GM12874 (cell line): Measurements from ENCODE around the gene RBPJL.

Experiments
- CTCF ChIP-seq: IDR thresholded peaks from 2 replicates; pipeline ENCODE4 v1.5.1; 2011; ENCODE audit warnings: low read depth, mild to moderate bottlenecking, control low read depth, low read length, moderate library complexity; ENCODE audit not compliant: insufficient read depth

The RBPJL gene

GRCh38 chr20:45361793-45362192 is 55.2 kb downstream of the RBPJL start:
- no peak for TF ChIP-seq CTCF

DNA sequence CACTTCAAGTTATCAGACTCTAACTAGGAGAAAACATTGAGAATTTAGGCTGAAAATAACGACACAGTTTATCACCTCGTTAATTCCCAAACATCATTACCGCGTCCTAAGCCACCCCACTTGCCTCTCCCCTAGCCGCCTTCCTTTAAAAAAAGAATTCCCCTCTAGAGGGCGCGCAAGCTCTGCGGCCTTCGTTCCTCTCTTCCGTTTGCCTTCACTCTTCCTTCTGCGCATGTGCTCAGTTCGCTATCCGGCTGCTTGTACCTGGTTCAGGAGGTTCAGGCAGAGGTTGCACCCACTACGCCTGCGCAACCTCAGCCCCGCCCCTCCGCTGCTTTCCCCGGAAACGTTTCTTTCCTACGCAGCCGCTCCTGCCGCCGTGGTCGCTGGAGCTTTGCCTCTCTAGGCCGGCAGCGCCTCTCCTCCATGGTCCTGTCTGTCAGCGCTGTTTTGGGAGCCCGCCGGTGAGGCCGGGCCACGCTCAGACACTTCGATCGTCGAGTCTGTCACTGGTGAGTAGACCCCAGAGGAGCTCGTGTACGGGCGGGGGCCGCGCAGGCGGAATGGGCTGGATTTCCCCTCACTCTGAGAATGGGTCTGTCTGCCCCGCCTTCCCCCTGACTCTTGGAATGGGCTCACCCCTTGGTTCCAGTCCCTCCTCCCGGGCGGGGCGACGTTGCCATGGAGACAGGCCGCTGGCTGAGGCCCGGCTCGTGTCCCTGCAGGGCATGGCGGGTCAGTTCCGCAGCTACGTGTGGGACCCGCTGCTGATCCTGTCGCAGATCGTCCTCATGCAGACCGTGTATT is 56.4 kb downstream of the RBPJL start, which contains the start of gene SYS1:
TSS of gene SYS1 (plus strand) at position 353 of the 807 bp plus-strand sequence. CDS start at position 729, 376 bp downstream.
- peak; percentile 82 for TF ChIP-seq CTCF

GRCh38 chr20:45363611-45364492 is 57.2 kb downstream of the RBPJL start:
- TF ChIP-seq CTCF = no peak

DNA sequence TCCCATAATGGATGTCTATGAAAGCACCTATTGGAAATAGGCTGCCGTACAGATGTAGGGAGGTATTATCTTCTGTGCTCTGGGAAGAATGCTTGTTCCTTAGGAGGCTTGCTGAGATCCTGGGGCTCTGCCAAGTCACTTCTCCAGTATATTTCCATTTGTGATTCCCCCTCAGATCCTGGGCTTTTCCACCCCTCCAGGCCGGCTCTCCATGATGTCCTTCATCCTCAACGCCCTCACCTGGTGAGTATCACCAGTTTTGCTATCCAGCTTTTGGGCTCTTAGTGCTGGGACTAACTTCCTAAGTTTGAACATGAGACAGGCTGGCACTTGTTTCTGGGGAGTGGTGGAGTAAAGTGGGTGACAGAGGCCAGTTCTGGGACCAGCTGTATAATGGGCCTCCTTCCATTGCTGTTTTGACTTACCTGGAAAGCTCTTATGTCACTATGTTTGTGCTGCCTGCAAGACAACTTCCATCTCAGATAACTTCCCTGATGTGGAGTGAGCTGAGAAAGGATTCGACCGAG is 58.9 kb downstream of the RBPJL start:
- no peak for TF ChIP-seq CTCF

DNA sequence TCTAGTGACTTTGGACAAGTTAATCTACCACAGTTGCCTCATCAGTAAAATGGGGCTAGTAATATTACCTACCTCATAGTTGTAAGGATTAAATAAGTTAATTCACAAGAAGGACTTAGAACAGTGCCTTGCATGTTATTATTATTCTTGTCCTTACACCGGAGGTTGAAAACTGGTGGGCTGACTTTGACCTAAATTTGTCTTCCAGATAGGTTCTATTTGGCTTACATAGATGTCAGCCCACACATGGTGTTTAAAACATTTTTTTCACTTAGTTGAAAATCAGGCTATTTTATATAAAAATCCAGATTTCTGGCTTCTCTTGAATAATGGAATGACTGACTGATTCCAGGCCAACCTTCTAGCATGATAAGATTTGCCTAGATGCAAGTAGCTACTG is 59.6 kb downstream of the RBPJL start:
- TF ChIP-seq CTCF = no peak

DNA sequence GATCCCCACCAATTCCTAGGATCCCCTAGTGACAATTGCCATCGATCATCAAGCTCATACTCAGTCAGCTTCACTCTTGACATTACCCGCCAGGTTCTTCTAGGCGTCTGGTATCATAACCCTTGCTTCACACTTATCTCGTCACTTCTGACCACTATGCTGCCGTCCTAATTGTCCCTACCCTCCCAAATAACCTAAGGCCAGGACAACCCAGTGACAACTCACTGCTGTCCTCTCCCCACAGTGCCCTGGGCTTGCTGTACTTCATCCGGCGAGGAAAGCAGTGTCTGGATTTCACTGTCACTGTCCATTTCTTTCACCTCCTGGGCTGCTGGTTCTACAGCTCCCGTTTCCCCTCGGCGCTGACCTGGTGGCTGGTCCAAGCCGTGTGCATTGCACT is 60.0 kb downstream of the RBPJL start:
- TF ChIP-seq CTCF = no peak

- TF ChIP-seq CTCF = no peak
These were observed 60.5 kb downstream of the RBPJL start for GRCh38 chr20:45367126-45367525.
